HEK293 (cell line): ENCODE results near the gene MYL2.
A peak's percentile ranks its signal among the peaks of the same experiment; 100 is the strongest.

ENCODE experiments used
- CTCF ChIA-PET: fragments of 350-600 bp; formaldehyde crosslinking; extraction: SDS; loops from one replicate; lab custom pipeline; 2021; ENCODE audit warnings: antibody characterized with exemption; lab: Yijun Ruan, JAX
- POLR2A ChIA-PET: fragments of 300-600 bp; formaldehyde crosslinking; extraction: SDS; loops from one replicate; lab custom pipeline; 2020; ENCODE audit warnings: antibody characterized with exemption, inconsistent platforms; lab: Yijun Ruan, JAX
- H3K27ac ChIP-seq: fragments of 200-500 bp; sonication (Bioruptor generic); 2 replicates; pipeline ENCODE4 v1.5.1; 2014; ENCODE audit warnings: low read depth, low read length, control low read depth, inconsistent platforms; ENCODE audit errors: extremely low read depth
- H3K36me3 ChIP-seq, 2 experiments: fragments of 200-500 bp in 1 of 2; sonication (Bioruptor generic) in 1 of 2; 1 replicate in 1 of 2; 2 replicates in 1 of 2; pipeline ENCODE4 v1.5.1; 2014 to 2017; ENCODE audit warnings: inconsistent platforms in 2 of 2, low read length in 2 of 2; ENCODE audit not compliant: control insufficient read depth in 2 of 2, insufficient read depth in 1 of 2
- H3K4me1 ChIP-seq: fragments of 200-500 bp; sonication (Bioruptor generic); 2 replicates; pipeline ENCODE4 v1.5.1; 2014; ENCODE audit warnings: mild to moderate bottlenecking, low read length, inconsistent platforms; ENCODE audit not compliant: control insufficient read depth, insufficient read depth
- H3K4me3 ChIP-seq: 2 replicates; pipeline ENCODE4 v1.5.1; 2011; ENCODE audit warnings: low read depth, mild to moderate bottlenecking, control low read depth, low read length, moderate library complexity
- H3K9me3 ChIP-seq: fragments of 200-500 bp; sonication (Bioruptor generic); 2 replicates; pipeline ENCODE4 v1.5.1; 2014; ENCODE audit warnings: low read depth, low read length, inconsistent platforms; ENCODE audit not compliant: control insufficient read depth, insufficient read depth
- GLI2 ChIP-seq: fragments of 450-650 bp; formaldehyde crosslinking; IDR thresholded peaks from 2 replicates; pipeline ENCODE4; 2017; ENCODE audit warnings: missing biosample characterization, missing genetic modification characterization, low read depth, borderline replicate concordance
- GLIS2 ChIP-seq: fragments of 450-650 bp; formaldehyde crosslinking; IDR thresholded peaks from 2 replicates; pipeline ENCODE4 v1.5.1; 2016; ENCODE audit warnings: missing biosample characterization, missing genetic modification characterization
- HOXC10 ChIP-seq: sonication (generic); formaldehyde crosslinking; IDR thresholded peaks from 2 replicates; pipeline ENCODE4 v1.8.1; 2023; ENCODE audit warnings: mild to moderate bottlenecking, missing genetic modification reagents
- KLF1 ChIP-seq: fragments of 450-650 bp; formaldehyde crosslinking; IDR thresholded peaks from 2 replicates; pipeline ENCODE4 v1.5.1; 2016; ENCODE audit warnings: missing biosample characterization, missing genetic modification characterization
- KLF8 ChIP-seq: fragments of 450-650 bp; formaldehyde crosslinking; IDR thresholded peaks from 2 replicates; pipeline ENCODE4 v1.5.1; 2016; ENCODE audit warnings: missing biosample characterization, missing genetic modification characterization
- WT1 ChIP-seq: fragments of 450-650 bp; formaldehyde crosslinking; IDR thresholded peaks from 2 replicates; pipeline ENCODE4 v1.5.1; 2016; ENCODE audit warnings: missing biosample characterization, missing genetic modification characterization
- YY1 ChIP-seq: fragments of 450-650 bp; formaldehyde crosslinking; IDR thresholded peaks from 2 replicates; pipeline ENCODE4 v1.5.1; 2018; ENCODE audit warnings: missing biosample characterization, missing genetic modification characterization
- ZBTB11 ChIP-seq: fragments of 450-650 bp; formaldehyde crosslinking; conservative IDR thresholded peaks from 2 replicates; pipeline ENCODE4 v1.5.1; 2016; ENCODE audit warnings: low read depth, missing biosample characterization, missing genetic modification characterization
- ZBTB48 ChIP-seq: fragments of 450-650 bp; formaldehyde crosslinking; IDR thresholded peaks from 2 replicates; pipeline ENCODE4 v1.5.1; 2016; ENCODE audit warnings: missing biosample characterization, missing genetic modification characterization
- ZBTB6 ChIP-seq: fragments of 450-650 bp; formaldehyde crosslinking; IDR thresholded peaks from 2 replicates; pipeline ENCODE4 v1.5.1; 2017; ENCODE audit warnings: missing biosample characterization, missing genetic modification characterization
- ZFHX2 ChIP-seq: fragments of 450-650 bp; formaldehyde crosslinking; conservative IDR thresholded peaks from 2 replicates; pipeline ENCODE4 v1.5.1; 2016; ENCODE audit warnings: missing biosample characterization, missing genetic modification characterization
- ZIC2 ChIP-seq: fragments of 450-650 bp; formaldehyde crosslinking; IDR thresholded peaks from 2 replicates; pipeline ENCODE4 v1.5.1; 2016; ENCODE audit warnings: missing biosample characterization, missing genetic modification characterization
- ZNF10 ChIP-seq: fragments of 450-650 bp; formaldehyde crosslinking; IDR thresholded peaks from 2 replicates; pipeline ENCODE4 v1.5.1; 2017; ENCODE audit warnings: missing biosample characterization, missing genetic modification characterization
- ZNF16 ChIP-seq: fragments of 450-650 bp; formaldehyde crosslinking; IDR thresholded peaks from 2 replicates; pipeline ENCODE4 v1.5.1; 2016; ENCODE audit warnings: low read depth, missing biosample characterization, missing genetic modification characterization
- ZNF184 ChIP-seq: fragments of 450-650 bp; IDR thresholded peaks from 2 replicates; pipeline ENCODE4 v1.5.1; 2018; ENCODE audit warnings: missing biosample characterization, mild to moderate bottlenecking, missing genetic modification characterization
- ZNF202 ChIP-seq: fragments of 450-650 bp; formaldehyde crosslinking; IDR thresholded peaks from 2 replicates; pipeline ENCODE4 v1.5.1; 2016; ENCODE audit warnings: missing biosample characterization, missing genetic modification characterization, borderline replicate concordance
- ZNF24 ChIP-seq: fragments of 450-650 bp; formaldehyde crosslinking; IDR thresholded peaks from 2 replicates; pipeline ENCODE4 v1.5.1; 2016; ENCODE audit warnings: missing biosample characterization, missing genetic modification characterization
- ZNF510 ChIP-seq: fragments of 450-650 bp; formaldehyde crosslinking; IDR thresholded peaks from 2 replicates; pipeline ENCODE4 v1.5.1; 2018; ENCODE audit warnings: mild to moderate bottlenecking, missing genetic modification characterization, missing biosample characterization; ENCODE audit not compliant: insufficient replicate concordance
- ZNF658 ChIP-seq: fragments of 450-650 bp; formaldehyde crosslinking; IDR thresholded peaks from 2 replicates; pipeline ENCODE4; 2016; ENCODE audit warnings: missing biosample characterization, missing genetic modification characterization
- ZNF692 ChIP-seq: fragments of 450-650 bp; formaldehyde crosslinking; IDR thresholded peaks from 2 replicates; pipeline ENCODE4 v1.5.1; 2016; ENCODE audit warnings: missing biosample characterization, missing genetic modification characterization
- TF ChIP-seq, protein P1 (sequence below): fragments of 450-650 bp; formaldehyde crosslinking; IDR thresholded peaks from 2 replicates; pipeline ENCODE4 v1.5.0; 2017; ENCODE audit warnings: missing biosample characterization, missing genetic modification characterization, borderline replicate concordance

MYL2 gene

DNA sequence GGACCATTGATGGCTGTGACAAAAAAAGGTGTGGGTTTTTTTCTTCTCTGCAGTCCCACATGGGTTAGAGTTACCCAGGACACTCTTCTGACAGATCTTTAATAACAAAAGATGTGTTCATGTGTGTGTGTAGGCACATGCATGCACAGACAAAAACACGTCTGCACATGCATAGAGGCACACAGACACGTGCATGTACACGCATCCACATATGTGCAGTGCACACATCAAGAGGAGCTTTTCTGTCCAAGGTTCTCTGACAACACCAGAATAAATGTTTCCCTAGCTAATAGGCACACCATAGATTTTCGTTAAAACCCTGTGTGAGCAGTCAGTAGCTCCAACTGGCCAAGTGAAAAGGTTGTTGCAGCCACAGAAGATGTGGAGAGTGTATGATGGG, 2.8 kb upstream of the MYL2 start:
- ChIA-PET CTCF (interaction anchor here (2.4 kb wide), 1 partner anchor 13 kb away, joined by 10 read pairs; no protein-coding TSS in a partner anchor), POLR2A (no interaction called here)
- no peaks in the 10 kb centered on the region for H3K9me3 ChIP-seq
- H3K4me1 ChIP-seq: no peaks in the 10 kb centered on the region
- H3K27ac ChIP-seq: no peak overlapping the region
- TF ChIP-seq, protein P1, sequence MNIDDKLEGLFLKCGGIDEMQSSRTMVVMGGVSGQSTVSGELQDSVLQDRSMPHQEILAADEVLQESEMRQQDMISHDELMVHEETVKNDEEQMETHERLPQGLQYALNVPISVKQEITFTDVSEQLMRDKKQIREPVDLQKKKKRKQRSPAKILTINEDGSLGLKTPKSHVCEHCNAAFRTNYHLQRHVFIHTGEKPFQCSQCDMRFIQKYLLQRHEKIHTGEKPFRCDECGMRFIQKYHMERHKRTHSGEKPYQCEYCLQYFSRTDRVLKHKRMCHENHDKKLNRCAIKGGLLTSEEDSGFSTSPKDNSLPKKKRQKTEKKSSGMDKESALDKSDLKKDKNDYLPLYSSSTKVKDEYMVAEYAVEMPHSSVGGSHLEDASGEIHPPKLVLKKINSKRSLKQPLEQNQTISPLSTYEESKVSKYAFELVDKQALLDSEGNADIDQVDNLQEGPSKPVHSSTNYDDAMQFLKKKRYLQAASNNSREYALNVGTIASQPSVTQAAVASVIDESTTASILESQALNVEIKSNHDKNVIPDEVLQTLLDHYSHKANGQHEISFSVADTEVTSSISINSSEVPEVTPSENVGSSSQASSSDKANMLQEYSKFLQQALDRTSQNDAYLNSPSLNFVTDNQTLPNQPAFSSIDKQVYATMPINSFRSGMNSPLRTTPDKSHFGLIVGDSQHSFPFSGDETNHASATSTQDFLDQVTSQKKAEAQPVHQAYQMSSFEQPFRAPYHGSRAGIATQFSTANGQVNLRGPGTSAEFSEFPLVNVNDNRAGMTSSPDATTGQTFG (tag by site-specific recombination): no peak
- TF ChIP-seq ZNF510 (tag by site-specific recombination): no peak
- TF ChIP-seq ZBTB11 (tag by site-specific recombination): no peak
- TF ChIP-seq ZBTB48: no peak
- TF ChIP-seq WT1: no peak
- no peak for TF ChIP-seq KLF8 (tag by site-specific recombination)
- no peak for TF ChIP-seq ZIC2 (tag by site-specific recombination)
- no peak for TF ChIP-seq ZBTB6 (tag by site-specific recombination)
- no peak for TF ChIP-seq ZNF24 (tag by site-specific recombination)
- TF ChIP-seq YY1 (tag by site-specific recombination): no peak
- TF ChIP-seq KLF1 (tag by site-specific recombination): no peak
- TF ChIP-seq ZNF692 (tag by site-specific recombination): no peak
- TF ChIP-seq ZNF16 (tag by site-specific recombination): no peak
- no peak for TF ChIP-seq ZNF10 (tag by site-specific recombination)
- H3K36me3 ChIP-seq: no peaks in the 10 kb centered on the region
- H3K4me3 ChIP-seq: no peak overlapping the region

- Histone ChIP-seq H3K9me3 (no peaks in the 10 kb centered on the region), H3K27ac (no peak overlapping the region), H3K36me3 (no peaks in the 10 kb centered on the region), H3K4me3 (no peak overlapping the region), H3K4me1 (no peaks in the 10 kb centered on the region)
- TF ChIP-seq ZNF202 (tag by site-specific recombination) (no peak), ZNF184 (tag by site-specific recombination) (no peak), ZNF658 (tag by site-specific recombination) (no peak), GLIS2 (tag by site-specific recombination) (no peak), HOXC10 (CRISPR knock-in tag) (no peak), ZFHX2 (tag by site-specific recombination) (0 out of 2 replicates have a peak, but pooled peaks have one; percentile 1), GLI2 (tag by site-specific recombination) (no peak)
- POLR2A ChIA-PET: no interaction called here
- CTCF ChIA-PET: interaction anchor here (1.2 to 2.4 kb wide), 2 partner anchors 13 to 14 kb away, joined by 3 to 10 read pairs; no protein-coding TSS in a partner anchor
Observed at GRCh38 chr12:110922652-110923051, 2.3 kb upstream of the MYL2 start.
